RWPE2 (cell line): ENCODE measurements around the gene CITED4.

ENCODE experiments used
- ATAC-seq: fragments of 200-7000 bp; cut with Tn5 transposase; 3 replicates; pipeline ENCODE4 v1.9.1; 2021; ENCODE audit warnings: low read depth
- DNase-seq: peaks from one replicate; pipeline ENCODE4 v3.0.0-alpha.2; 2020; ENCODE audit warnings: low spot score
- H3K27ac ChIP-seq: fragments of 450-650 bp; 2 replicates; pipeline ENCODE4 v1.5.1; 2017; ENCODE audit warnings: mild to moderate bottlenecking; ENCODE audit not compliant: poor library complexity, severe bottlenecking
- H3K27me3 ChIP-seq: fragments of 250-450 bp; sonication (Bioruptor Pico); 2 replicates; pipeline ENCODE4 v1.5.1; 2021; ENCODE audit warnings: mild to moderate bottlenecking, moderate library complexity; ENCODE audit not compliant: insufficient read depth, poor library complexity, severe bottlenecking
- H3K36me3 ChIP-seq: fragments of 250-450 bp; sonication (Bioruptor Pico); 2 replicates; pipeline ENCODE4 v1.5.1; 2020; ENCODE audit warnings: low read depth, mild to moderate bottlenecking, moderate library complexity
- H3K4me1 ChIP-seq: fragments of 250-450 bp; sonication (Bioruptor Pico); 2 replicates; pipeline ENCODE4 v1.5.1; 2021; ENCODE audit warnings: mild to moderate bottlenecking, moderate library complexity; ENCODE audit not compliant: insufficient read depth, poor library complexity, severe bottlenecking
- H3K4me3 ChIP-seq: fragments of 250-450 bp; sonication (Bioruptor Pico); 2 replicates; pipeline ENCODE4 v1.5.1; 2021; ENCODE audit warnings: mild to moderate bottlenecking, moderate library complexity; ENCODE audit not compliant: severe bottlenecking
- H3K9me3 ChIP-seq: fragments of 250-450 bp; sonication (Bioruptor Pico); 2 replicates; pipeline ENCODE4 v1.5.1; 2021; ENCODE audit warnings: mild to moderate bottlenecking, moderate library complexity; ENCODE audit not compliant: severe bottlenecking
- TF ChIP-seq, protein P1 (sequence below): fragments of 450-650 bp; IDR thresholded peaks from one replicate; pipeline ENCODE4 v1.5.1; 2017; ENCODE audit warnings: mild to moderate bottlenecking, moderate library complexity; ENCODE audit not compliant: poor library complexity, severe bottlenecking

CITED4 gene

DNA sequence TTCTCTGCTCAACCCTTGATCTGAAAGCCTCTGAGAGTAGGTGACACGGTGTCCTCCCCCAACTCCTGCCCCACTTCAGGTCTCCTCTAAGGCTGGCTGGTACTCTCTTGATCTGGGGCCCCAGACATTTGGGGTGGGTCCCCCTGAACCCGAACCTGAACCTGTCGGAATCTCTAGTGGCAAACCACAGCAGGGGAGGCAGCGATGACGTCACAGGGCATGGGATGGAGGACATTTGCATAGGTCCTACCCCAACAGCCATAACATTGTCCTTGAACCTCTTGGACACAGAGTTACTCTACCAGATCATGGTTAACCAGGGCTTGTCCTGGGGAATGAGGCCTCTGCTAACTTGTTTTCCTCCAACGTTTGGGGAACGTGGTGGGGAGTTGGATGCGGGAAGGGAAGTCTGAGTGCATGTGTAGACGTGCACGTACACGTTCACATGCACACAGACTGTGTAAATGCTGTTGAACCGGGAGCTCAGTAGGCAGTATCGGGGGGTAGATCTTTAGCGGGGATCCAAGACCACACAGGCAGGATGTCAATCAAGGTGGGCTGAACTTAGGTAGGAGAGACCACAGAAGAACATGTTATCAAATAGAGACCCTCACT lies 32.4 kb downstream of the CITED4 start:
- Histone ChIP-seq H3K4me1 (no peaks in the 10 kb centered on the region), H3K36me3 (no peaks in the 10 kb centered on the region), H3K4me3 (no peak overlapping the region), H3K27ac (no peak overlapping the region), H3K9me3 (no peaks in the 10 kb centered on the region), H3K27me3 (no peaks in the 10 kb centered on the region)
- TF ChIP-seq, protein P1, sequence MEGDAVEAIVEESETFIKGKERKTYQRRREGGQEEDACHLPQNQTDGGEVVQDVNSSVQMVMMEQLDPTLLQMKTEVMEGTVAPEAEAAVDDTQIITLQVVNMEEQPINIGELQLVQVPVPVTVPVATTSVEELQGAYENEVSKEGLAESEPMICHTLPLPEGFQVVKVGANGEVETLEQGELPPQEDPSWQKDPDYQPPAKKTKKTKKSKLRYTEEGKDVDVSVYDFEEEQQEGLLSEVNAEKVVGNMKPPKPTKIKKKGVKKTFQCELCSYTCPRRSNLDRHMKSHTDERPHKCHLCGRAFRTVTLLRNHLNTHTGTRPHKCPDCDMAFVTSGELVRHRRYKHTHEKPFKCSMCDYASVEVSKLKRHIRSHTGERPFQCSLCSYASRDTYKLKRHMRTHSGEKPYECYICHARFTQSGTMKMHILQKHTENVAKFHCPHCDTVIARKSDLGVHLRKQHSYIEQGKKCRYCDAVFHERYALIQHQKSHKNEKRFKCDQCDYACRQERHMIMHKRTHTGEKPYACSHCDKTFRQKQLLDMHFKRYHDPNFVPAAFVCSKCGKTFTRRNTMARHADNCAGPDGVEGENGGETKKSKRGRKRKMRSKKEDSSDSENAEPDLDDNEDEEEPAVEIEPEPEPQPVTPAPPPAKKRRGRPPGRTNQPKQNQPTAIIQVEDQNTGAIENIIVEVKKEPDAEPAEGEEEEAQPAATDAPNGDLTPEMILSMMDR = no peak
- no peak for DNase-seq
- ATAC-seq = no peak

DNA sequence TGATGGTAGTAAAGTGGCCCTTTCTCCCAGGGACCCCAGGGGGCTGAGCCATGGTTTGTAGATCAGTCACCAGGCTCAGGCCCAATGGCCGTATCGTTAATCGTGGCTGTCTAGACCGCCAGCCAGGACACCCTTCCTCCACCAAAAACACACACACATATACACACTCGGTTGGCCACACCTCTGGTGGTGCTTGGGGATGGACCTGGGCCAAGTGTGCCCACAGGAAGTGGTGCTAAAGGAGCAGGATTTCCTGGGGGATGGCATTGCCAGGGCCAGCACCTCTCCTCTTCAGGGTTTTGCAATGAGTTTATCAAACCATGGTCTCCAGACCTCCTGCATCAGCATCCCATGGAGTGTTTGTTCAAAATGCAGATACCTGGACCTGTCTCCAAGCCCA lies 36.2 kb downstream of the CITED4 start:
- no peak overlapping the region for H3K27ac ChIP-seq
- no peaks in the 10 kb centered on the region for H3K27me3 ChIP-seq
- no peaks in the 10 kb centered on the region for H3K4me1 ChIP-seq
- H3K36me3 ChIP-seq = no peaks in the 10 kb centered on the region
- H3K9me3 ChIP-seq = no peaks in the 10 kb centered on the region
- ATAC-seq (no peak), DNase-seq (no peak)
- TF ChIP-seq, protein P1 = no peak
- H3K4me3 ChIP-seq = no peak overlapping the region

DNA sequence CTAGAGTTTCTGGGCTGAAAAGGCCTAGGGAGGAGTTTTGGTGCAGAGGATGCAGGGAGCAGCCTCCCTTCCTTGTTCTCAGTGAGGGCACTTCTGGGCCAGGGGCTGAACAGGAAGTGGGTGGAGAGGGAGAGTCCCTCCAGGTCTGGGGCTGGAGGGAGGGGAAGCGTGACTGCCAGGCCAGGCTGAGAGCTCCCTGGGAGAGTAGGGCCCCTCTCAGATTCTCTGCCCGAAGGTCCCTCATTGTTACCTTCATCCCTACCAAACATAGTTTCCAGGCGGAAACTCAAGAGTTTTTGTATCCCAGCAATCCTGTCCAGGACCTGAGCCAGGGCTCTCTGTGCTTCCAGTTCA lies 36.8 kb downstream of the CITED4 start:
- TF ChIP-seq, protein P1 = no peak
- Histone ChIP-seq H3K36me3 (no peaks in the 10 kb centered on the region), H3K4me1 (no peaks in the 10 kb centered on the region), H3K4me3 (no peak overlapping the region), H3K27ac (no peak overlapping the region), H3K9me3 (no peaks in the 10 kb centered on the region), H3K27me3 (no peaks in the 10 kb centered on the region)
- ATAC-seq (0 out of 3 replicates have a peak, but pooled peaks have one; percentile 15), DNase-seq (no peak)

DNA sequence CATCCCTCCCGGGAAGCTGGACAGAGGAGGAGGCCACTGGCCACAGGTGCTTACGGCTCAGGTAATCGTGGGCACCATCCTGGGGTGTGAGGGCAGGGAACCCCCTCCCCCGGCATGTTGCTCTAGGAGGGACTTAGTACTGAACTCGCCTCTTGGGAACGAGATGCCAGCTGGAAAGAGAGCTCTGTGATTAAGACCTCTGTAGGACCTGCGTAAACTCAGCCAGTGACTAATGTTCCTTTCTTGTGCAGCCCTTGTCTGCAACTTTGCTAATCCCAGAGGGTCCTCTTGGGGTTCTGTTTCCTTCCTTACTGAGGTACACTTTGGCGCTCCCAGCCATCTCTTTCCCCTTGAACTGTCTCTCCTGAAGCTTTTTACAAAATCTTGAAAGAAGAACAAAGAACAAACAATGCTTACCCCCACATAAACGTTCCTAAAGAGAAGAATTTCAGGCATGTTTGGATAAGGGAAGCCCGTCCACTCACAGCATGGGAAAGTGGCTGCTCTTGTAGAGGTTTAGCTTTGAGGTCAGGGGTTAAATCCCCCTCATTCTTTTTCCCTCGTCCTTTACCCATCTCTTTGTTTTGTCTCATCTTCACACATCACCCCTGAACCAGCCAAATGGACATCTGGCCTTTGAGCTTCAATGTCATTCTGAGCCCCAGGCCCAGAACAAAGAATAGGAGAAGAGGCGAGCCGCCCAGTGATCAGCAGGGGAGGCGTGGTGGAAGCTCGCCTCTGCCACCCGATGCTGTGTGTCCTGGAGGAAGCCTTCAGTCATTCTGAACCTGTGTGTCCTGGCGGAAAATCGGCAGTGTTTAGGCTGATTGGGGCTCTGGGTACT lies 37.4 kb downstream of the CITED4 start:
- H3K27me3 ChIP-seq = no peaks in the 10 kb centered on the region
- H3K4me1 ChIP-seq = no peaks in the 10 kb centered on the region
- TF ChIP-seq, protein P1 = no peak
- H3K4me3 ChIP-seq = no peak overlapping the region
- H3K9me3 ChIP-seq = no peaks in the 10 kb centered on the region
- DNase-seq = no peak
- H3K27ac ChIP-seq = no peak overlapping the region
- no peaks in the 10 kb centered on the region for H3K36me3 ChIP-seq
- ATAC-seq = no peak

DNA sequence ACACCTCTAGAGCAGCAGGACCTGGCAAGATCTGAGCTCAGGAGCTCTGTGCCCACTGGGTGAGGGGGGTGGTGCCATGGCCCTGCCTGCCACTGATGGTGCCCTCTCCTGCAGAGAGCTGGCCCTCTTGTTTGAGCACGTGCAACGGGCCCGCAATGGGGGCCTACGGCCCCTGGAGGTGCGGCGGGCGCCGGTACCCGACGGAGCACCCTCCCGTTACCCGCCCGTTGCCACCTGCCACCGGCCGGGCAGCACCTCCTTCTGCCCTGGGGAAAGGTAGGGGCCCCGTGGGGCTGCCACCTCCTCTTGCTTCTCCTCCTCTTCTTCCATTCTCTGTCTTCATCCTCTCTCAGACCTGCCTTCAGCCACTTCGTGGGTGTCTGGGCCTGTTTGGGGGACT lies 38.2 kb downstream of the CITED4 start:
- Histone ChIP-seq H3K27ac (no peak overlapping the region), H3K27me3 (no peaks in the 10 kb centered on the region), H3K4me3 (no peak overlapping the region), H3K4me1 (no peaks in the 10 kb centered on the region), H3K9me3 (no peaks in the 10 kb centered on the region), H3K36me3 (no peaks in the 10 kb centered on the region)
- DNase-seq = no peak
- ATAC-seq = no peak
- TF ChIP-seq, protein P1 = no peak
